GM12891 (cell line): ENCODE results near the gene MAFF.

Experiments
- PAX5 ChIP-seq: IDR thresholded peaks from 2 replicates; pipeline ENCODE4 v1.6.1; 2011; ENCODE audit warnings: low read length, moderate library complexity, mild to moderate bottlenecking; ENCODE audit not compliant: insufficient read depth, severe bottlenecking
- POLR2A ChIP-seq: IDR thresholded peaks from 2 replicates; pipeline ENCODE4 v1.6.1; 2011; ENCODE audit warnings: low read depth, low read length, control low read depth
- POLR2AphosphoS5 ChIP-seq: IDR thresholded peaks from 2 replicates; pipeline ENCODE4 v1.6.1; 2011; ENCODE audit warnings: low read depth, low read length, control low read depth
- POU2F2 ChIP-seq: IDR thresholded peaks from 2 replicates; pipeline ENCODE4 v1.6.1; 2011; ENCODE audit warnings: low read depth, mild to moderate bottlenecking, control low read depth, low read length, moderate library complexity
- TAF1 ChIP-seq: IDR thresholded peaks from 2 replicates; pipeline ENCODE4 v1.6.1; 2011; ENCODE audit warnings: low read depth, low read length, control low read depth

GRCh38 chr22:38257650-38258250 lies 56.0 kb downstream of the MAFF start:
- TF ChIP-seq TAF1 (no peak), POLR2A (no peak), POLR2AphosphoS5 (no peak), POU2F2 (no peak), PAX5 (no peak)
